ENCODE results near the gene CCNY. TPM values are rescaled to one million over a fixed set of nuclear protein-coding genes. Genes with fewer than 3 reads are reported as not detected.
A peak's percentile ranks its signal among the peaks of the same experiment; 100 is the strongest.
"Not testable (repeated sequence)": the region's sequence is repeated elsewhere in the genome, so short reads cannot be mapped to it uniquely, and the experiment has no call there.

The CCNY gene
- total RNA-seq, 1 donor from 2014 or later = 59.4 TPM

GRCh38 chr10:35400595-35401268 lies 64.4 kb downstream of the CCNY start:
- Mint-ChIP-seq H3K4me1 (ENCODE audit: low read depth) (peaks cover 7% of the 10 kb centered on the region), H3K27me3 (no peaks in the 10 kb centered on the region), H3K36me3 (ENCODE audit: insufficient read depth) (no peaks in the 10 kb centered on the region), H3K9me3 (ENCODE audit: low read depth) (no peaks in the 10 kb centered on the region), H3K27ac (no peak overlapping the region), H3K4me3 (ENCODE audit: low read depth) (no peak overlapping the region)
- TF ChIP-seq CTCF (IDR thresholded peaks at IDR 0.05; ENCODE audit: unreplicated experiment) = no peak
- no peak for DNase-seq (ENCODE audit: low spot score, unreplicated experiment)

- H3K4me1 Mint-ChIP-seq (ENCODE audit: low read depth); H3K36me3 Mint-ChIP-seq (ENCODE audit: insufficient read depth); H3K27ac Mint-ChIP-seq: not testable (repeated sequence)
Observed at GRCh38 chr10:35403491-35403890, 67.2 kb downstream of the CCNY start.

GRCh38 chr10:35404077-35404476 lies 67.8 kb downstream of the CCNY start:
- not testable (repeated sequence) for H3K27ac Mint-ChIP-seq; H3K27me3 Mint-ChIP-seq; DNase-seq (ENCODE audit: low spot score, unreplicated experiment)

More at GRCh38 chr10:35403491-35403890, 67.2 kb downstream of the CCNY start:
- not testable (repeated sequence) for H3K4me3 Mint-ChIP-seq (ENCODE audit: low read depth); DNase-seq (ENCODE audit: low spot score, unreplicated experiment); H3K9me3 Mint-ChIP-seq (ENCODE audit: low read depth); H3K27me3 Mint-ChIP-seq

GRCh38 chr10:35406003-35406630 lies 69.8 kb downstream of the CCNY start:
- not testable (repeated sequence) for H3K36me3 Mint-ChIP-seq (ENCODE audit: insufficient read depth); DNase-seq (ENCODE audit: low spot score, unreplicated experiment)
- peaks cover 16% of the 10 kb centered on the region for H3K4me1 Mint-ChIP-seq (ENCODE audit: low read depth)

More at GRCh38 chr10:35404077-35404476, 67.8 kb downstream of the CCNY start:
- not testable (repeated sequence) for H3K36me3 Mint-ChIP-seq (ENCODE audit: insufficient read depth); H3K9me3 Mint-ChIP-seq (ENCODE audit: low read depth); H3K4me3 Mint-ChIP-seq (ENCODE audit: low read depth); H3K4me1 Mint-ChIP-seq (ENCODE audit: low read depth)

GRCh38 chr10:35407696-35408095 lies 71.4 kb downstream of the CCNY start:
- not testable (repeated sequence) for H3K36me3 Mint-ChIP-seq (ENCODE audit: insufficient read depth); H3K4me3 Mint-ChIP-seq (ENCODE audit: low read depth); H3K9me3 Mint-ChIP-seq (ENCODE audit: low read depth); DNase-seq (ENCODE audit: low spot score, unreplicated experiment); H3K27ac Mint-ChIP-seq; H3K27me3 Mint-ChIP-seq
- H3K4me1 Mint-ChIP-seq (ENCODE audit: low read depth) = peaks cover 16% of the 10 kb centered on the region

More at GRCh38 chr10:35406003-35406630, 69.8 kb downstream of the CCNY start:
- not testable (repeated sequence) for H3K4me3 Mint-ChIP-seq (ENCODE audit: low read depth); H3K27me3 Mint-ChIP-seq; H3K9me3 Mint-ChIP-seq (ENCODE audit: low read depth); H3K27ac Mint-ChIP-seq

- Mint-ChIP-seq H3K9me3 (ENCODE audit: low read depth) (peaks cover 7% of the 10 kb centered on the region), H3K27ac (peak overlapping the region; percentile 51)
Observed at GRCh38 chr10:35409094-35409582, 72.8 kb downstream of the CCNY start.

More at GRCh38 chr10:35409094-35409582, 72.8 kb downstream of the CCNY start:
- peaks cover 18% of the 10 kb centered on the region for H3K4me1 Mint-ChIP-seq (ENCODE audit: low read depth)
- H3K36me3 Mint-ChIP-seq (ENCODE audit: insufficient read depth) = no peaks in the 10 kb centered on the region
- no peak for TF ChIP-seq CTCF (IDR thresholded peaks at IDR 0.05; ENCODE audit: unreplicated experiment)
- H3K4me3 Mint-ChIP-seq (ENCODE audit: low read depth) = no peak overlapping the region
- no peak for DNase-seq (ENCODE audit: low spot score, unreplicated experiment)
- H3K27me3 Mint-ChIP-seq = no peaks in the 10 kb centered on the region
